ENCODE measurements around the gene UAP1L1. TPM values are rescaled to one million over a fixed set of nuclear protein-coding genes. Genes with fewer than 3 reads are reported as not detected.

UAP1L1 gene
- total and polyA plus RNA-seq, 9 of the 15 experiments (the other 6 are each of a cell fraction or from before 2014, with no cell fraction given), result 0.20 to 8.6 (median 3.7) TPM

DNA sequence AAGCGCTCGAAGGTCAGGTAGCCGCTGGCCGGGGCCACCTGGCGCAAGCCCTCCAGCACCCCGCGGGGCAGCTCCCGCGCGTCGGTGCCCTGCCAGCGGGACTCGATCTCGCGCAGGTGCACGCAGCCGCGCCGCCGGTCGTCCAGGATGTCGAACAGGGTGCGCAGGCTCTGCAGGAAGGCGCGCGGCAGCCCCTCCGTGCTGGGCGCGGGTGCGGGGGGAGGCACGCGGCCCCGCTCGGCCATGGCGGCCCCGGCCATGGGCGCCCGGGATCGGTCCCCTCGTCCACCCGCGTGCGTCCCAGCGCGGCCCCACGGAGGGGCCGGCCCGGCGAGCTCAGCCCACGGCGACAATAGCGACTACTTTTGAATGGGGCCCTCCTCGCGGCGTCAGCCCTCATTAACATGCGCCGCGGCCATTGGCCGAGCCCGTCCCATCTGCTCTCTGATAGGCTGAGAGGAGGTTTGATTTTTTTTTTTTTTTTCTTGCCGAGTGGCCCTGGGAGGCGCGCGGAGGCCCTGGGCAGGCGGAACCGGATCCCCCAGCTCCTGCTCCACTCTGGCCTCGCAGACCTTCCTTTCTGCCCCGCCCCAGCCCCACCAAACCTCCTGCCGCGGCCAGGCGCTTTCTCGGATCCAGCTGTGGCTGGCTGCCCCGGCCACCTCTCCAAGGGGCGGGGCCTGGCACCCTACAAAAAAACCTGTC is 7.0 kb upstream of the UAP1L1 start, which contains the start of gene SAPCD2 (continued):
- TF ChIP-seq, protein P1, sequence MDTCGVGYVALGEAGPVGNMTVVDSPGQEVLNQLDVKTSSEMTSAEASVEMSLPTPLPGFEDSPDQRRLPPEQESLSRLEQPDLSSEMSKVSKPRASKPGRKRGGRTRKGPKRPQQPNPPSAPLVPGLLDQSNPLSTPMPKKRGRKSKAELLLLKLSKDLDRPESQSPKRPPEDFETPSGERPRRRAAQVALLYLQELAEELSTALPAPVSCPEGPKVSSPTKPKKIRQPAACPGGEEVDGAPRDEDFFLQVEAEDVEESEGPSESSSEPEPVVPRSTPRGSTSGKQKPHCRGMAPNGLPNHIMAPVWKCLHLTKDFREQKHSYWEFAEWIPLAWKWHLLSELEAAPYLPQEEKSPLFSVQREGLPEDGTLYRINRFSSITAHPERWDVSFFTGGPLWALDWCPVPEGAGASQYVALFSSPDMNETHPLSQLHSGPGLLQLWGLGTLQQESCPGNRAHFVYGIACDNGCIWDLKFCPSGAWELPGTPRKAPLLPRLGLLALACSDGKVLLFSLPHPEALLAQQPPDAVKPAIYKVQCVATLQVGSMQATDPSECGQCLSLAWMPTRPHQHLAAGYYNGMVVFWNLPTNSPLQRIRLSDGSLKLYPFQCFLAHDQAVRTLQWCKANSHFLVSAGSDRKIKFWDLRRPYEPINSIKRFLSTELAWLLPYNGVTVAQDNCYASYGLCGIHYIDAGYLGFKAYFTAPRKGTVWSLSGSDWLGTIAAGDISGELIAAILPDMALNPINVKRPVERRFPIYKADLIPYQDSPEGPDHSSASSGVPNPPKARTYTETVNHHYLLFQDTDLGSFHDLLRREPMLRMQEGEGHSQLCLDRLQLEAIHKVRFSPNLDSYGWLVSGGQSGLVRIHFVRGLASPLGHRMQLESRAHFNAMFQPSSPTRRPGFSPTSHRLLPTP (IDR thresholded peaks at IDR 0.05; ENCODE audit: borderline replicate concordance, extremely low read depth, insufficient read length), result peak; percentile 7
- TF ChIP-seq KDM5B (IDR thresholded peaks at IDR 0.05; ENCODE audit: insufficient replicate concordance, low read depth, low read length), result peak; percentile 71
- TF ChIP-seq ZNF165 (CRISPR knock-in tag; IDR thresholded peaks at IDR 0.05; ENCODE audit: borderline replicate concordance), result no peak
- peak; percentile 79 for TF ChIP-seq GABPA (tag; conservative IDR thresholded peaks at IDR 0.05; ENCODE audit: low read depth)
- TF ChIP-seq BCOR (IDR thresholded peaks at IDR 0.05), result peak; percentile 66; the same call in 1 of the 2 replicates
- TF ChIP-seq GABPB1 (CRISPR knock-in tag; IDR thresholded peaks at IDR 0.05), result peak; percentile 25; the same call in 1 of the 2 replicates
- peak; percentile 57 for TF ChIP-seq CHD1 (IDR thresholded peaks at IDR 0.05; ENCODE audit: low read length)
- TF ChIP-seq PHF8 (IDR thresholded peaks at IDR 0.05; ENCODE audit: borderline replicate concordance, low read length), result peak; percentile 66; the same call in 1 of the 2 replicates
- TF ChIP-seq RCOR1 (IDR thresholded peaks at IDR 0.05; ENCODE audit: borderline replicate concordance in 1 of 2, low read depth in 2 of 2, low read length in 2 of 2), result peak in 1 of 2 experiments; percentile 53; a peak in 3 of 4 replicates
- TF ChIP-seq ID3 (CRISPR knock-in tag; IDR thresholded peaks at IDR 0.05), result no peak
- TF ChIP-seq ID3 (tag; IDR thresholded peaks at IDR 0.05), result 0 out of 2 replicates have a peak, but pooled peaks have one; percentile 16
- TF ChIP-seq HMGXB4 (CRISPR knock-in tag; IDR thresholded peaks at IDR 0.05), result 0 out of 2 replicates have a peak, but pooled peaks have one; percentile 31
- peak; percentile 62 for TF ChIP-seq CCNT2 (IDR thresholded peaks at IDR 0.05; ENCODE audit: borderline replicate concordance, extremely low read depth, insufficient read length, low read depth, low read length)
- TF ChIP-seq MYBL2 (IDR thresholded peaks at IDR 0.05; ENCODE audit: low read depth), result peak; percentile 79
- TF ChIP-seq MYBL2 (CRISPR knock-in tag; IDR thresholded peaks at IDR 0.05; ENCODE audit: borderline replicate concordance), result no peak
- TF ChIP-seq ZNF586 (CRISPR knock-in tag; conservative IDR thresholded peaks at IDR 0.05), result no peak
- TF ChIP-seq TAF1 (IDR thresholded peaks at IDR 0.05; ENCODE audit: control insufficient read depth, extremely low read depth, insufficient read depth, low read length, severe bottlenecking), result peak; percentile 73
- TF ChIP-seq GTF2E2 (tag; IDR thresholded peaks at IDR 0.05), result peak; percentile 26; the same call in 1 of the 2 replicates
- no peak for TF ChIP-seq JUND (IDR thresholded peaks at IDR 0.05; ENCODE audit: borderline replicate concordance, low read depth, low read length)
- peak; percentile 9; the same call in 1 of the 3 replicates for TF ChIP-seq JUND (tag; IDR thresholded peaks at IDR 0.05; ENCODE audit: borderline replicate concordance, low read depth, low read length)
- TF ChIP-seq MAZ (CRISPR knock-in tag; conservative IDR thresholded peaks at IDR 0.05 in 1 of 2, IDR thresholded peaks at IDR 0.05 in 1 of 2), result 0 out of 4 replicates have a peak, but pooled peaks of 1 of the 2 experiments have one; percentile 8
- no peak for TF ChIP-seq BDP1 (IDR thresholded peaks at IDR 0.05; ENCODE audit: insufficient read depth, insufficient read length)

All from K562 (cell line).